ENCODE measurements around the gene ZNF117.
"Not testable (repeated sequence)": the region's sequence is repeated elsewhere in the genome, so short reads cannot be mapped to it uniquely, and the experiment has no call there.

Gene ZNF117

GRCh38 chr7:64948774-64949173 is 42.1 kb downstream of the ZNF117 start:
- not testable (repeated sequence) for H3K4me1 ChIP-seq (ENCODE audit: control insufficient read depth in 1 of 2, insufficient read depth in 2 of 2, low read length in 2 of 2); H3K9me3 ChIP-seq (ENCODE audit: control insufficient read depth in 1 of 2, low read length in 2 of 2); H3K9ac ChIP-seq (ENCODE audit: low read depth in 1 of 2, low read length in 2 of 2); H3K27ac ChIP-seq (ENCODE audit: low read depth, low read length); H3K36me3 ChIP-seq (ENCODE audit: control insufficient read depth in 1 of 2, insufficient read depth in 2 of 2, low read length in 2 of 2); H3K4me3 ChIP-seq (ENCODE audit: low read depth in 1 of 2, low read length in 2 of 2)
- H3K27me3 ChIP-seq (ENCODE audit: control insufficient read depth in 1 of 2, insufficient read depth in 2 of 2, low read length in 2 of 2) = peaks cover 5 to 24% of the 10 kb centered on the region in 2 donors

- peak overlapping the region; percentile 10 to 50 for H3K4me3 ChIP-seq (ENCODE audit: low read depth in 1 of 2, low read length in 2 of 2)
- peaks cover 5 to 24% of the 10 kb centered on the region in 2 donors for H3K27me3 ChIP-seq (ENCODE audit: control insufficient read depth in 1 of 2, insufficient read depth in 2 of 2, low read length in 2 of 2)
- H3K27ac ChIP-seq (ENCODE audit: low read depth, low read length) = no peak overlapping the region
- H3K9me3 ChIP-seq (ENCODE audit: control insufficient read depth in 1 of 2, low read length in 2 of 2) = peaks cover 0 to 4% of the 10 kb centered on the region in 2 donors
- H3K4me1 ChIP-seq (ENCODE audit: control insufficient read depth in 1 of 2, insufficient read depth in 2 of 2, low read length in 2 of 2) = no peaks in the 10 kb centered on the region
- H3K9ac ChIP-seq (ENCODE audit: low read depth in 1 of 2, low read length in 2 of 2) = no peak overlapping the region
- no peaks in the 10 kb centered on the region for H3K36me3 ChIP-seq (ENCODE audit: control insufficient read depth in 1 of 2, insufficient read depth in 2 of 2, low read length in 2 of 2)
Measured at GRCh38 chr7:64947252-64948000, 43.4 kb downstream of the ZNF117 start.

GRCh38 chr7:64946772-64947171 is 44.1 kb downstream of the ZNF117 start:
- H3K36me3 ChIP-seq (ENCODE audit: control insufficient read depth in 1 of 2, insufficient read depth in 2 of 2, low read length in 2 of 2) = no peaks in the 10 kb centered on the region
- peaks cover 5 to 24% of the 10 kb centered on the region in 2 donors for H3K27me3 ChIP-seq (ENCODE audit: control insufficient read depth in 1 of 2, insufficient read depth in 2 of 2, low read length in 2 of 2)
- no peaks in the 10 kb centered on the region for H3K4me1 ChIP-seq (ENCODE audit: control insufficient read depth in 1 of 2, insufficient read depth in 2 of 2, low read length in 2 of 2)
- H3K27ac ChIP-seq (ENCODE audit: low read depth, low read length) = no peak overlapping the region
- H3K4me3 ChIP-seq (ENCODE audit: low read depth in 1 of 2, low read length in 2 of 2) = no peak overlapping the region
- H3K9ac ChIP-seq (ENCODE audit: low read depth in 1 of 2, low read length in 2 of 2) = no peak overlapping the region
- H3K9me3 ChIP-seq (ENCODE audit: control insufficient read depth in 1 of 2, low read length in 2 of 2) = peaks cover 0 to 4% of the 10 kb centered on the region in 2 donors

GRCh38 chr7:64945503-64946175 is 45.2 kb downstream of the ZNF117 start:
- Histone ChIP-seq H3K4me3 (ENCODE audit: low read depth in 1 of 2, low read length in 2 of 2) (no peak overlapping the region), H3K27ac (ENCODE audit: low read depth, low read length) (no peak overlapping the region), H3K27me3 (ENCODE audit: control insufficient read depth in 1 of 2, insufficient read depth in 2 of 2, low read length in 2 of 2) (peaks cover 5 to 24% of the 10 kb centered on the region in 2 donors), H3K4me1 (ENCODE audit: control insufficient read depth in 1 of 2, insufficient read depth in 2 of 2, low read length in 2 of 2) (no peaks in the 10 kb centered on the region), H3K9ac (ENCODE audit: low read depth in 1 of 2, low read length in 2 of 2) (no peak overlapping the region), H3K36me3 (ENCODE audit: control insufficient read depth in 1 of 2, insufficient read depth in 2 of 2, low read length in 2 of 2) (no peaks in the 10 kb centered on the region), H3K9me3 (ENCODE audit: control insufficient read depth in 1 of 2, low read length in 2 of 2) (peaks cover 0 to 4% of the 10 kb centered on the region in 2 donors)

GRCh38 chr7:64944667-64945502 is 46.0 kb downstream of the ZNF117 start:
- H3K27ac ChIP-seq (ENCODE audit: low read depth, low read length); H3K9me3 ChIP-seq (ENCODE audit: control insufficient read depth in 1 of 2, low read length in 2 of 2); H3K9ac ChIP-seq (ENCODE audit: low read depth in 1 of 2, low read length in 2 of 2); H3K36me3 ChIP-seq (ENCODE audit: control insufficient read depth in 1 of 2, insufficient read depth in 2 of 2, low read length in 2 of 2); H3K4me1 ChIP-seq (ENCODE audit: control insufficient read depth in 1 of 2, insufficient read depth in 2 of 2, low read length in 2 of 2); H3K4me3 ChIP-seq (ENCODE audit: low read depth in 1 of 2, low read length in 2 of 2): not testable (repeated sequence)
- H3K27me3 ChIP-seq (ENCODE audit: control insufficient read depth in 1 of 2, insufficient read depth in 2 of 2, low read length in 2 of 2) = peaks cover 5 to 24% of the 10 kb centered on the region in 2 donors

- not testable (repeated sequence) for H3K4me1 ChIP-seq (ENCODE audit: control insufficient read depth in 1 of 2, insufficient read depth in 2 of 2, low read length in 2 of 2); H3K9ac ChIP-seq (ENCODE audit: low read depth in 1 of 2, low read length in 2 of 2); H3K9me3 ChIP-seq (ENCODE audit: control insufficient read depth in 1 of 2, low read length in 2 of 2); H3K27ac ChIP-seq (ENCODE audit: low read depth, low read length); H3K27me3 ChIP-seq (ENCODE audit: control insufficient read depth in 1 of 2, insufficient read depth in 2 of 2, low read length in 2 of 2); H3K36me3 ChIP-seq (ENCODE audit: control insufficient read depth in 1 of 2, insufficient read depth in 2 of 2, low read length in 2 of 2); H3K4me3 ChIP-seq (ENCODE audit: low read depth in 1 of 2, low read length in 2 of 2)
Measured at GRCh38 chr7:64940021-64940420, 50.8 kb downstream of the ZNF117 start.

GRCh38 chr7:64938540-64938939 is 52.3 kb downstream of the ZNF117 start:
- no peak overlapping the region for H3K9ac ChIP-seq (ENCODE audit: low read depth in 1 of 2, low read length in 2 of 2)
- no peaks in the 10 kb centered on the region for H3K4me1 ChIP-seq (ENCODE audit: control insufficient read depth in 1 of 2, insufficient read depth in 2 of 2, low read length in 2 of 2)
- H3K27me3 ChIP-seq (ENCODE audit: control insufficient read depth in 1 of 2, insufficient read depth in 2 of 2, low read length in 2 of 2) = no peaks in the 10 kb centered on the region
- no peak overlapping the region for H3K27ac ChIP-seq (ENCODE audit: low read depth, low read length)
- H3K4me3 ChIP-seq (ENCODE audit: low read depth in 1 of 2, low read length in 2 of 2) = no peak overlapping the region
- H3K9me3 ChIP-seq (ENCODE audit: control insufficient read depth in 1 of 2, low read length in 2 of 2) = peaks cover 0 to 4% of the 10 kb centered on the region in 2 donors
- no peaks in the 10 kb centered on the region for H3K36me3 ChIP-seq (ENCODE audit: control insufficient read depth in 1 of 2, insufficient read depth in 2 of 2, low read length in 2 of 2)

- Histone ChIP-seq H3K9me3 (ENCODE audit: control insufficient read depth in 1 of 2, low read length in 2 of 2) (peaks cover 7 to 9% of the 10 kb centered on the region in 2 donors), H3K27me3 (ENCODE audit: control insufficient read depth in 1 of 2, insufficient read depth in 2 of 2, low read length in 2 of 2) (no peaks in the 10 kb centered on the region), H3K9ac (ENCODE audit: low read depth in 1 of 2, low read length in 2 of 2) (no peak overlapping the region), H3K4me3 (ENCODE audit: low read depth in 1 of 2, low read length in 2 of 2) (no peak overlapping the region), H3K27ac (ENCODE audit: low read depth, low read length) (no peak overlapping the region), H3K4me1 (ENCODE audit: control insufficient read depth in 1 of 2, insufficient read depth in 2 of 2, low read length in 2 of 2) (no peaks in the 10 kb centered on the region), H3K36me3 (ENCODE audit: control insufficient read depth in 1 of 2, insufficient read depth in 2 of 2, low read length in 2 of 2) (no peaks in the 10 kb centered on the region)
Measured at GRCh38 chr7:64934478-64934877, 56.4 kb downstream of the ZNF117 start.

- H3K27ac ChIP-seq (ENCODE audit: low read depth, low read length); H3K27me3 ChIP-seq (ENCODE audit: control insufficient read depth in 1 of 2, insufficient read depth in 2 of 2, low read length in 2 of 2); H3K4me1 ChIP-seq (ENCODE audit: control insufficient read depth in 1 of 2, insufficient read depth in 2 of 2, low read length in 2 of 2); H3K4me3 ChIP-seq (ENCODE audit: low read depth in 1 of 2, low read length in 2 of 2); H3K9ac ChIP-seq (ENCODE audit: low read depth in 1 of 2, low read length in 2 of 2): not testable (repeated sequence)
- peaks cover 36 to 46% of the 10 kb centered on the region in 2 donors for H3K9me3 ChIP-seq (ENCODE audit: control insufficient read depth in 1 of 2, low read length in 2 of 2)
- peaks cover 9 to 32% of the 10 kb centered on the region in 2 donors for H3K36me3 ChIP-seq (ENCODE audit: control insufficient read depth in 1 of 2, insufficient read depth in 2 of 2, low read length in 2 of 2)
Measured at GRCh38 chr7:64928252-64929187, 62.3 kb downstream of the ZNF117 start.

Measured in duodenal mucosa (tissue), 2 donors.